ENCODE data around the gene USP21.
"Not testable (repeated sequence)": the region's sequence is repeated elsewhere in the genome, so short reads cannot be mapped to it uniquely, and the experiment has no call there.

USP21 gene

GRCh38 chr1:161159087-161159912, at the start of gene USP21:
Gene USP21 (plus strand): TSS chr1:161159500. CDS start chr1:161160641, 1,141 bp downstream.
- peak; percentile 85 to 87 for DNase-seq (ENCODE audit: low read depth in 2 of 2)

- DNase-seq (ENCODE audit: low read depth in 2 of 2) = no peak
Measured at GRCh38 chr1:161111117-161111516, 48.2 kb upstream of the USP21 start.

- no peak for DNase-seq (ENCODE audit: low read depth in 2 of 2)
Measured at GRCh38 chr1:161111527-161111926, 47.8 kb upstream of the USP21 start.

GRCh38 chr1:161113915-161114314, 45.4 kb upstream of the USP21 start:
- no peak for DNase-seq (ENCODE audit: low read depth in 2 of 2)

GRCh38 chr1:161114556-161114955, 44.7 kb upstream of the USP21 start:
- DNase-seq (ENCODE audit: low read depth in 2 of 2) = no peak

GRCh38 chr1:161115132-161115711, 44.1 kb upstream of the USP21 start:
- DNase-seq (ENCODE audit: low read depth in 2 of 2) = no peak

GRCh38 chr1:161115961-161116360, 43.3 kb upstream of the USP21 start:
- DNase-seq (ENCODE audit: low read depth in 2 of 2) = not testable (repeated sequence)

- DNase-seq (ENCODE audit: low read depth in 2 of 2) = peak; percentile 72 to 80
Measured at GRCh38 chr1:161117759-161118581, 41.3 kb upstream of the USP21 start, which contains the start of the genes NIT1 and PFDN2. Gene NIT1 (plus strand): TSS chr1:161118105. CDS start chr1:161118177, 72 bp downstream. Gene PFDN2 (minus strand): TSS chr1:161118037. CDS start chr1:161118026, 11 bp downstream.

- peak; percentile 29 to 45 for DNase-seq (ENCODE audit: low read depth in 2 of 2)
Measured at GRCh38 chr1:161119092-161119903, 40.0 kb upstream of the USP21 start.

GRCh38 chr1:161121042-161121650, 38.2 kb upstream of the USP21 start:
- DNase-seq (ENCODE audit: low read depth in 2 of 2) = no peak

- DNase-seq (ENCODE audit: low read depth in 2 of 2) = no peak
Measured at GRCh38 chr1:161121834-161122233, 37.5 kb upstream of the USP21 start.

- DNase-seq (ENCODE audit: low read depth in 2 of 2) = no peak
Measured at GRCh38 chr1:161122967-161123366, 36.3 kb upstream of the USP21 start.

GRCh38 chr1:161127649-161128048, 31.7 kb upstream of the USP21 start:
- no peak for DNase-seq (ENCODE audit: low read depth in 2 of 2)

- DNase-seq (ENCODE audit: low read depth in 2 of 2) = no peak
Measured at GRCh38 chr1:161128591-161129420, 30.5 kb upstream of the USP21 start.

GRCh38 chr1:161130266-161130665, 29.0 kb upstream of the USP21 start:
- no peak for DNase-seq (ENCODE audit: low read depth in 2 of 2)

GRCh38 chr1:161131523-161132409, 27.5 kb upstream of the USP21 start:
- DNase-seq (ENCODE audit: low read depth in 2 of 2) = no peak

- DNase-seq (ENCODE audit: low read depth in 2 of 2) = peak; percentile 84 to 87
Measured at GRCh38 chr1:161132410-161133219, 26.7 kb upstream of the USP21 start, which contains the start of gene DEDD. Gene DEDD (minus strand): TSS chr1:161132667. CDS start chr1:161124462, 8,205 bp downstream.

GRCh38 chr1:161133220-161133740, 26.0 kb upstream of the USP21 start:
- no peak for DNase-seq (ENCODE audit: low read depth in 2 of 2)
